Activated naive CD4-positive, alpha-beta T cell treated with anti-CD3 and anti-CD28 coated beads, Interleukin-2, amount 50 U/mL, for 72 hours (primary cell): Measurements from ENCODE around the gene USP6NL. TPM values are rescaled to one million over a fixed set of nuclear protein-coding genes. Genes with fewer than 3 reads are reported as not detected.
"Not testable (repeated sequence)": the region's sequence is repeated elsewhere in the genome, so short reads cannot be mapped to it uniquely, and the experiment has no call there.

Experiments used
- ATAC-seq, 2 donors: fragments of 150-1000 bp; cut with Tn5 transposase; 2 replicates each; pipeline ENCODE4 v1.10.0; 2021; ENCODE audit warnings: mild to moderate bottlenecking in 2 of 2, moderate library complexity in 2 of 2
- DNase-seq, 2 donors: peaks; one replicate each; pipeline ENCODE4 v3.0.0; 2021 to 2022; ENCODE audit warnings: low spot score in 2 of 2
- H3K27ac Mint-ChIP-seq, 2 donors: one replicate each; pipeline ENCODE4 v1.8.0; 2022; ENCODE audit warnings: mild to moderate bottlenecking in 2 of 2, mixed read lengths in 2 of 2
- H3K36me3 Mint-ChIP-seq, 2 donors: one replicate each; pipeline ENCODE4 v1.8.0; 2022; ENCODE audit warnings: mixed read lengths in 2 of 2
- H3K9me3 Mint-ChIP-seq, 2 donors: one replicate each; pipeline ENCODE4 v1.8.0; 2022; ENCODE audit warnings: mixed read lengths in 2 of 2
- total RNA-seq, 2 donors: library from RNA; stranded (reverse); gene quantifications; one replicate each; pipeline ENCODE4 v1.2.3, GENCODE V29; 2022

USP6NL gene
- total RNA-seq, 2 donors from 2014 or later = 1.3 to 3.3 TPM

DNA sequence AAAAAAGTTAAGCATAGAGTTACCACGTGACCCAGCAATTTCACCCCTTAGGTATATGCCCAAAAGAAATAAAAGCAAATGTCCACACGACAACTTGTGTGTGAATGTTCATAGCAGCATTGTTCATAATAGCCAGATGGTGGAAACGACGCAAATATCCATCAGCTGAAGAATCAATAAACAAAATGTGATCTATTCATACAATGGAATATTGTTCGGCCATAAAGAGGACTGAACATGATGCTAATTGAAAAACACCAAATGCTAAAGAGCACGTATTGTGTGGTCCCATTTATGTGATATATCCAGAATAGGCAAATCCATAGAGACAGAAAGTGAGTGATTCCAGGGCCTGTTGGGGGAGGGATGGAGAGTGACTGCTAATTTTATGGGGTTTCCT, 18.3 kb upstream of the USP6NL start:
- Mint-ChIP-seq H3K36me3 (no peaks in the 10 kb centered on the region), H3K9me3 (no peaks in the 10 kb centered on the region), H3K27ac (no peak overlapping the region)
- ATAC-seq (no peak), DNase-seq (no peak)

DNA sequence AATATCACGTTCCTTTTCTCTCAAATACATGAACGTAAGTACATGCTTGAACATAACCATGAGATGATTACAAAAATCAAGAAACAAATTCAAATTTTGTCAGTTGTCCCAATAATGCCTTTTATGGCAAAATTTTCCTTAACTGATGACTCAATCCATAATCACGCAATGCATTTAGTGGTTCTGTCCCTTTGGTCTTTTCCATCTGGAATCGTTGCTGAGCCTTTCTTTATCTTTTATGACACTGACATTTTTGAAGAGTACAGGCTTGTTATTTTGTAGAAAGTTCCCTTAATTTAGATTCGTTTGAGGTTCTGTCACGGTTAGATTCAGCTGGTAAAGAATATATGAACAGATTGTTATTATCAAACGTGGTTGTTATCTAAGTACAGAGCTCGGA, 16.5 kb upstream of the USP6NL start:
- ATAC-seq, H3K9me3 Mint-ChIP-seq, H3K27ac Mint-ChIP-seq, H3K36me3 Mint-ChIP-seq, DNase-seq: not testable (repeated sequence)

DNA sequence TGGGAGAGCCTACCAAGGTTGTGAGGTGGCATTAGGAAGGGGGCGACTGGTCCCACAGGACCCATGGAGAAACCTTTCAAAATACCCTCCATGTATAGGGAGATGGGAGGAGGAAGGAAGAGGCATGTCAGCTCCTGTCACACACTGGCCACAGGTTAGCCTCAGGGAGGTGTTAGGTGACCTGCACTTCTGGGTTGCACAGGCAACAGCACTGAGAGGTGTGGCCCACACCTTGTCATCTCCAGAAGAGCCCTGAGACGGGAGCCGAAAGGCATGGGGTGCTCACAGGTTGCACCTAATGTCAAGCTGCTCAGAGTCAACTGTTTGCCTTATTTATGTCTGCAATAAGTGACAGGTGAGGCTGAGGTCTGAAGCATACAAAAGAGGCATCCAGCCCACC, 14.6 kb upstream of the USP6NL start:
- ATAC-seq = peak in 1 of 2 donors; percentile 26
- Mint-ChIP-seq H3K36me3 (no peaks in the 10 kb centered on the region), H3K9me3 (no peaks in the 10 kb centered on the region), H3K27ac (no peak overlapping the region)
- DNase-seq = no peak

DNA sequence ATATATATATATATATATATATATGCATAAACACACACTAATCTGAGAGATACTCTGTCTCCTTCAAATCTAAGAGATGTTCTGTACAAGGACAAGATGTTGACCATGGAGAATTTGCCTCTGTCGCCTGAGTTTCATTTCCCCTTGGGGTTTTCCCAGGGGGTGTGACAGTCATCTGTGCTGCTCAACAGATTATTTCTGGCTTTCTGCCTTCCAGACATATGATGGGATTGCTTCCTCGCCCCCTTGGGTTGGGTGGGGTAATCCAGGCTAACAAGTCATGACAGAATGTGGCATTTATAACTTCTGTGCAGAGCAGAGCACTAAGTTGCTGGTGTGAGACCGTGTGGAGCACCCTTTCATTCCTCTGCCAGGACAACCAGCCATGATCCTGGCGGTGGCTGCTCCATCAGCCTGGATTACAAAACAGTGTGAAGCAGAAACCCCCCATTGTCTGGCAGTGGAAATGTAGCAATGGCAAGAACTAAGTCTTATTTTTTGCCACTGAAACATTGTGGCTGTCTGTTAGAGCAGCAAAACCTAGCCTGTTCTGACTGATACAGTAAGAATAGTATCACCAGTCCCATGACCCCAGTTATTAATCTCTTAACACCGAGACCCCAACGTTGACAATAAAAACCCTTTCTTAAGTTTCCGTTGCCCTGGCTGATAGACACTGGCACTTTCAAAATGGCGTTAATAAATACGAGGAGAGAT, 13.7 kb upstream of the USP6NL start:
- H3K27ac Mint-ChIP-seq = no peak overlapping the region

DNA sequence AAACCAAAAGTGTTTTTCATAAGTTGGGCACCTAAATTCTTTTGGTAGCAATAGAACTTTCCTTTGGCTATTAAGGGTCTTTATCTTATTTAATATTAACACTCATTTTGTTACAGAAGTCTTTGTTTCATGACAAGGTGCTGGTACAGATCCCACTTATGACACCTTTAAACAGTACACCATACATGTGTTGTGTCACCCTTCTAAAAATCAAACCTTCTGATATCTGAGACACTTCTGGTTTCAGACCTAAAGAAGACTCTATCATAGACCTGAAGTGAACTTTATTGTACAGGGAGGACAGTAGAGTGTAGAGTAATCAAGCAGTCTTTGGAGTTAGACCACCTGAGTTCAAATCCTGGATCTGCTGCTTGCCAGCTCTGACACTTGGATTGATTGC, 5.8 kb upstream of the USP6NL start:
- H3K36me3 Mint-ChIP-seq = peaks cover 0 to 20% of the 10 kb centered on the region in 2 donors
- peaks cover 0 to 15% of the 10 kb centered on the region in 2 donors for H3K9me3 Mint-ChIP-seq
- no peak overlapping the region for H3K27ac Mint-ChIP-seq
- DNase-seq (no peak), ATAC-seq (no peak)

More for the DNA sequence above, 13.7 kb upstream of the USP6NL start:
- Mint-ChIP-seq H3K36me3 (no peaks in the 10 kb centered on the region), H3K9me3 (no peaks in the 10 kb centered on the region)
- ATAC-seq (peak in 1 of 2 donors; percentile 24), DNase-seq (no peak)

DNA sequence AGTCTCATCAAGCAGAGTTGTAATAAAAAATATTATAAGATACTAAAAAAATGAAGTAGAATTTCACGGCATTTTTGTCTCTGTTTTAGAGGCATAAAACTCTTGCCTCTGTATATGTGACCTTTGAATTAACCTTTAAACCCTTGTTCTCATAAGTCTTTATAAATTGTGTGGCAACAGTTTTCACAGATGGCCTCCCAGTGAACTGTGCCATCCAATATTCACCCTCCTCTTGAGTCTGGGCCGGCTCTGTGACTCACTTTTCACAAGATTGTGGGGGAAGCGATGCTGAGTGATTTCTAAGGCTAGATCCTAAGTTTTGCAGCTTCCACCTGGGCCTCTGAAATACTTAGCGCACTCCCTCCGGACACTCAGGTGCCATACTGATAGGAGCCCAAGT, 4.6 kb upstream of the USP6NL start:
- Mint-ChIP-seq H3K36me3 (peaks cover 4 to 20% of the 10 kb centered on the region in 2 donors), H3K9me3 (peaks cover 0 to 15% of the 10 kb centered on the region in 2 donors), H3K27ac (no peak overlapping the region)
- DNase-seq (no peak), ATAC-seq (no peak)

DNA sequence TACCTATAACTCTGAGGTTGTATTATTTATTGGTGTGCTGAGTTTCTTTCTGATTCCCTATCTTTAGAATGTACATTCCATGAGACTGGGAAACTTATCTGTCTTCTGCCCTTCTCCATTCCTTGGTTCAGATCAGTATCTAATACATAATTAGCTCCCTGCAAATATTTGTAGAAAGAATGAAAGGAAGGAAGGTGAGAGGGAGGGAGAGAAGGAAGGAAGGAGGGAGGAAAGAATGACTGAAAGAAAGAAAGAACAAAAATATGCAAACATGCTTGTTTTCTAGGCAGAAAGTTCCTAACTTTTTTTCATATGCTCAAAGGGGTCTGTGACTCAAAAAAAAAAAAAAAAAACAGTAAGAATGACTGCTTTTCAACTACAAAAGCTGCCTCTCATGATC, 3.9 kb upstream of the USP6NL start:
- no peak for DNase-seq
- peaks cover 4 to 20% of the 10 kb centered on the region in 2 donors for H3K36me3 Mint-ChIP-seq
- peaks cover 0 to 15% of the 10 kb centered on the region in 2 donors for H3K9me3 Mint-ChIP-seq
- no peak for ATAC-seq
- H3K27ac Mint-ChIP-seq = no peak overlapping the region

DNA sequence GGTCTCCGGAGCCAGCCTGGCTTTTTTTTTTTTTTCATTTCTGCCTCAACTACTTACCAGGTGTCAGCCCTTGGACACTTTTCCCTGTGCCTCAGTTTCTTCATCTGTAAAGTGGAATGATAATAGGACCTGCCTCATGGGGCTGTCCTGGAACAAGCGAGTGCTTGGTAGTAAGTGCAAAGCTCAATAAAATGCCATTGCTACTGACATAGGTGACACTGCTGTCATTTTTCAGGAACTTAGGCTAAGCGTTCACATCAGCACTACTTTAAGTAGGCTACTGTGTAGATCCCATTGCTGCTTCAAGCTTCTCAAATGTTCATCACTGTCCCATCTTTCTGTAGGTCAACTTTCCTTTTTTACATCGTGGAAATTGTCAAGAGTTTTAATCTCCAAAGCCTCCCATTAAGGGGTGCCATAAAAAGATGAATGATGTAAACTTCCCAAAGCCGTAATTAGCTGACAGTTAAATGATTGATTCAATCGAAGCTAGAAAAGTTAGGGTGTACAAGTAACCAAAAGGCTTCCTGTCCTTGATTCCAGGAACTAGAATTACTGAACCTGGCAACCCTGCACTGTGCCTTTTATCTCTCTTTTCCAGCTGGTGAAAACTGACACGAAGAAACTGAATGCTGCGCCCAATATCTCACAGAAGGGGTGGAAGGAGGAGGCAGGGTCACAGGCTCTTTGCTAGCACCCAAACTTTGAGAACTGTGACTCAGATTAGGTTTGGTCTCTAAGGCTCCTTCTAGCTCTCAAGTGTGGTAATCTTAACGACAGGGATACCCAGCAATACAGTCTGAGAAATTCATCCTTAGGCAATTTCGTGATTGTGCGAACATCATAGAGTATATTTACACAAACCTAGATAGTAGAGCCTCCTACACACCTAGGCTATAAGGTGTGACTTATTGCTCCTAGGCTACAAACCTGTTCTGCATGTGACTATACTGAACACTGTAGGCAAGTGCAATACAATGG, 861 bp upstream of the USP6NL start:
- peak overlapping the region; percentile 81 to 92 for H3K27ac Mint-ChIP-seq
- DNase-seq (no peak), ATAC-seq (peak; percentile 53 to 57)
- peaks cover 4 to 20% of the 10 kb centered on the region in 2 donors for H3K36me3 Mint-ChIP-seq
- H3K9me3 Mint-ChIP-seq = peaks cover 0 to 11% of the 10 kb centered on the region in 2 donors

DNA sequence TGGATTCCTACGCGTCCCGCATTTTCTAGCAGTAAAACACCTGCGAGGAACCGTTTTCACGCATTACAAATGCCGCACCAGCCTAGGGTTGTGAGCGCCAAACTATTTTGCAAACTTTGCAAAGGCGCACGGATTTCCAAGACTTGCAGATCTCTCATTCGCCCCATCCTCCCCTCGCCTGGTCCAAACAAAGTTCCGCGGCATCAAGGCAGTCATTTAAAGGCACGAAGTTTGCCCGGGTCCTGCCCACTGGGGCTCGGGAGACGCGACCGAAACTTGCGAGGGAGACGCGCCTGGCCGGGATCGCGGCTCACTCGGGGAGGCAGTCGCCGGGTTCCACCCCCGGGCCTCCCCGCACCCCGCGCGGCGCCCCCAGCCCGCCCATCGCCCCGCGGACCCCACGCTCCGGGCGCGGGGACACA, 613 bp downstream of the USP6NL start:
- peaks cover 0 to 3% of the 10 kb centered on the region in 2 donors for H3K9me3 Mint-ChIP-seq
- peaks cover 4 to 8% of the 10 kb centered on the region in 2 donors for H3K36me3 Mint-ChIP-seq
- peak overlapping the region in 1 of 2 donors; percentile 50 for H3K27ac Mint-ChIP-seq
- ATAC-seq (peak; percentile 21 to 38), DNase-seq (peak in 1 of 2 donors; percentile 32)

DNA sequence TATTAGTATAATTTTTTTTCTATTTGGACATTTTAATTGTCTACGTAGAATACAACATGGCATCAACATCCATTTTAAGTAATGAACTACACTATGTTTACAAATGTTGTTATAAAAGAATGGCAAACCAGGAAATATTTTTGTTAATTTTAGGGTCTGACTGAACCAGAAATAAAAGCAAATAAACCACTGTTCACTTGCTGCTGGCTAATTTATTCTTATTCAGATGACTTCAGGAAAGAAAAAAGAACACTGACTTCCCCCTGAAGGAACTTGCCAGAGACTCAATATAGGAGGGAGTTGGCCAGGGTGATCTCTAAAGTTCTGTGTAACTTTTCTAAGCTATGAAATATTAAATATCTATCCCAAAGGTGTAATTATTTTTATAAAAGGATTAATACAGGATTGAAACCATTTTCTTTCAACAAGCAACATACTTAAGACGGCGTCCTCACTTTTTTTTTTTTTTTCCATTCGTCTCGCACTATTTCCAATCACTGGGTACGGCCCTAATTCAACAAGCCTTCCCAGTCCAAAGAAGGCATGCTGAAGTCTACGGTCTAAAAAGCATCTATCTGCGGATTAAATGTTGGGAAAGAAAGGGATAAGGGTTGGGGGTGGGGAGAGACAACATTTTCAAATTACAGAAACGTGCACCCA, 1.2 kb downstream of the USP6NL start:
- ATAC-seq = no peak
- H3K9me3 Mint-ChIP-seq = no peaks in the 10 kb centered on the region
- H3K27ac Mint-ChIP-seq = peak overlapping the region in 1 of 2 donors; percentile 50
- DNase-seq = no peak
- H3K36me3 Mint-ChIP-seq = peaks cover 3 to 4% of the 10 kb centered on the region in 2 donors

DNA sequence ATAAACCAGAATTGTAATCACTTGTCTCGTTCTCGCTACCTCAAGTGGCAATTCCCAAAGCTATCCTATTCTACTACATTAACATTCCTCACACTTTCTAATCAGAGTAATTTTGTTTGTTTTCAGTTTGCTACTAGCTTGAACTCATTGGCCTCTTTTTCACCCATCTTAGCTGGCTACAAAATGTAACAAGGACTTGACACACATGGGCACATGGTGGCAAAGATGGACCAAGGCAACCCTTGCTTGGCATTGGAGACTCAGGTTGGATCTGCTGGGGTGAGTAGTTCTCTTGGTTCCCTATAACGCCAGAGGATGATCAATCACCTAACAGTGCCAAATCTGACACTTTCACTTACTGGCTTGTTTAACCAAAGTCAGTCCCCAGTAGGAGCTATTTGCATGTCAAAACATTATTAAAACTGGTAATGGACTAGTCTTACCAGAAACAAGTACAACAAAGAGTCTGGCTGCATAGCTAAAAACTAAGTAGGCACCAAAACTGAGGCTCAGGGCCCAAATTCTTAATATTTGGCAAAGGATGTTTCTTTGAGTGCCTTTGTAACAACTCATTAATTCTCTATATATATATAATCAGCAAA, 1.9 kb downstream of the USP6NL start:
- DNase-seq (no peak), ATAC-seq (no peak)
- Mint-ChIP-seq H3K27ac (no peak overlapping the region), H3K9me3 (no peaks in the 10 kb centered on the region), H3K36me3 (peaks cover 0 to 4% of the 10 kb centered on the region in 2 donors)

DNA sequence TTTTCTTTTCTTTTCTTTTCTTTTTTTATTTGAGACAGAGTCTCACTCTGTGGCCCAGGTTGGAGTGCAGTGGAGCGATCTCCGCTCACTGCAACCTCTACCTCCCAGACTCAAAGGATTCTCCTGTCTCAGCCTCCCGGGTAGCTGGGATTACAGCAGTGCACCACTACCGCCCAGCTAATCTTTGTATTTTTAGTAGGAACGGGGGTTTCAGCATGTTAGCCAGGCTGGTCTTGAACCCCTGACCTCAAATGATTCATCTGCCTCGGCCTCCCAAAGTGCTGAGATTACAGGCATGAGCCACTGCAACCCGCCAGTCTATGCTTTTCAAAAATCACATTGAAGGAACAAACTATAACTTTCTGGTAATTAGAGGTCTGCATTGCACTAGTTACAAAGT, 2.4 kb downstream of the USP6NL start:
- ATAC-seq = no peak
- Mint-ChIP-seq H3K27ac (no peak overlapping the region), H3K36me3 (peaks cover 0 to 4% of the 10 kb centered on the region in 2 donors), H3K9me3 (no peaks in the 10 kb centered on the region)
- no peak for DNase-seq

DNA sequence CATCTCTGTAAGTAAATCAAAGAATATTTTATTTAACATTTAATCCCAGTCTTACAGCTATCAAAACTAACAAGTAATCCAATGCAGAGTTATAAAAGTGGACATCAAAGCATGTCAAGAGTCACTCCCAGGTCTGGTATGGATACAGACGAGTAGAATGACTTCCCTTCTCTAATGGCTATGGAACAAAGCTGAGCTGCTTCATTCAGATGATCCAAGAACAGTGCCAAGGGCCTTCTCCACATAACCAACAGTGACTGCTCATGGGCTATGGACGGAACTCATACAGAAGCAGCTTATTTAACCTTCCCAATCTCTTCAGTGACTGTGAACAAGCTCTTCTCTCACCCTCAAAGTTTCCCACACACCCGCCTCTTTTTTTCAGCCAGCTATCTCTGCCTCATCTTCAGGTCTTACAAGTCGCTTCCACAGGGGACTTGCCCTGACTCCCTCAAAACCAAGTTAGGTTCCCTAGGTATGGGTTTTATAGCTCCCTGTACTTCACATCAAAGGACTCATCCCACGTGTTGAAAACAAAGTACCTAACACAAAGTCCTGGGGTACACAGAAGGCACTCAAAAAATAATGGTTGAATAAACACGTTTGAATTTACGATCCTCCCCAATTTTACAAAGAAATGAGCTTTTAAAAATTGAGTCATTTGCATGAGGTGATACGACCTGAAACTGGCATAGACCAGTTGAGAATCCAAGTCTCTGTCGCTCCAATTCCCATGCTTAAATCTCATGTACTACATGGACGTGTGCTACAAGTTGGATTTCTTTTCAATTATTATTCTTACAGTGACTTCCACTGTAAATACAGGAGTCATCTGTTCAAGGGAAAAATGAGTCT, 3.1 kb downstream of the USP6NL start:
- Mint-ChIP-seq H3K27ac (no peak overlapping the region), H3K9me3 (no peaks in the 10 kb centered on the region), H3K36me3 (peaks cover 0 to 4% of the 10 kb centered on the region in 2 donors)
- peak in 1 of 2 donors; percentile 23 for ATAC-seq
- DNase-seq = no peak

DNA sequence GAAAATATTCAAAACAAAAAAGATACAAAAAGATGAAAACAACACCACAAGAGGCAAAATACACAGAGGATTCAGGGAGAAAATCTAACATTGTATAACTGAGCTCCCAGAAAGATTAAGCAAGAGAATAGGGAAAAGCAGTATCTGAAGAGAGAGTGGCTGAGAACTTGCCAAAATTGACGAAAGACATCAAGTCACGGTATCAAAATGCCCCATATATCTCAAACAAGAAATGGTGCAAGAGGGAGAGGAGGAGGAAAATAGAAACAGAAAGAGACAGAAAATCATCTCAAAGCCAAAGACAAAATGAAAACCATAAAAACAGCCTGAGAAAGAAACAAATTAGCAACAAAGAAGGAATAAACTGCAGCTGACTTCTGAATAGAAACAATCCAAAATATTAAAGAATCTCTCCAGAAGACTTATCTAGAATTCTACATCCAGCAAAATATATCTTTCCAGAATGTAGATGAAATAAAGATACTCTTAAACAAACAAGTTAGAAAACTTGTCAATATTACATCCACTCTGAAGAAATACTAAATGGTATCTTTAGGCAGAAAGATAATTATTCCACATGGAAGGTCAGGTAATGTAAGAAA, 5.5 kb downstream of the USP6NL start:
- H3K36me3 Mint-ChIP-seq = no peaks in the 10 kb centered on the region
- H3K9me3 Mint-ChIP-seq = no peaks in the 10 kb centered on the region
- ATAC-seq (no peak), DNase-seq (no peak)
- no peak overlapping the region for H3K27ac Mint-ChIP-seq
